ENCODE measurements around the gene ACAT1. TPM values are rescaled to one million over a fixed set of nuclear protein-coding genes. Genes with fewer than 3 reads are reported as not detected.

ACAT1 gene
- total RNA-seq (1,000 to 10,000 TPM in 1 of 9 donors, 100 to 1,000 TPM in 8; 206 to 1,337 (median 394) TPM), polyA plus RNA-seq (100 to 1,000 TPM; 166 to 360 TPM)
- long read RNA-seq, donor 1, transcript ACAT1-201 (12 exons, 1,761 nt) = major isoform, 916 of 982 reads
- long read RNA-seq, donor 1, partial matches to known transcripts = 34 of 982 reads
- long read RNA-seq, donor 1, other reads (novel, unspliced or antisense) = 32 of 982 reads
- long read RNA-seq, donor 2, transcript ACAT1-201 (12 exons, 1,761 nt) = major isoform, 1,308 of 1,413 reads
- long read RNA-seq, donor 2, partial matches to known transcripts = 40 of 1,413 reads
- long read RNA-seq, donor 2, other reads (novel, unspliced or antisense) = 65 of 1,413 reads
- long read RNA-seq, donor 3, transcript ACAT1-201 (12 exons, 1,761 nt) = major isoform, 240 of 260 reads
- long read RNA-seq, donor 3, partial matches to known transcripts = 9 of 260 reads
- long read RNA-seq, donor 3, other reads (novel, unspliced or antisense) = 10 of 260 reads

DNA sequence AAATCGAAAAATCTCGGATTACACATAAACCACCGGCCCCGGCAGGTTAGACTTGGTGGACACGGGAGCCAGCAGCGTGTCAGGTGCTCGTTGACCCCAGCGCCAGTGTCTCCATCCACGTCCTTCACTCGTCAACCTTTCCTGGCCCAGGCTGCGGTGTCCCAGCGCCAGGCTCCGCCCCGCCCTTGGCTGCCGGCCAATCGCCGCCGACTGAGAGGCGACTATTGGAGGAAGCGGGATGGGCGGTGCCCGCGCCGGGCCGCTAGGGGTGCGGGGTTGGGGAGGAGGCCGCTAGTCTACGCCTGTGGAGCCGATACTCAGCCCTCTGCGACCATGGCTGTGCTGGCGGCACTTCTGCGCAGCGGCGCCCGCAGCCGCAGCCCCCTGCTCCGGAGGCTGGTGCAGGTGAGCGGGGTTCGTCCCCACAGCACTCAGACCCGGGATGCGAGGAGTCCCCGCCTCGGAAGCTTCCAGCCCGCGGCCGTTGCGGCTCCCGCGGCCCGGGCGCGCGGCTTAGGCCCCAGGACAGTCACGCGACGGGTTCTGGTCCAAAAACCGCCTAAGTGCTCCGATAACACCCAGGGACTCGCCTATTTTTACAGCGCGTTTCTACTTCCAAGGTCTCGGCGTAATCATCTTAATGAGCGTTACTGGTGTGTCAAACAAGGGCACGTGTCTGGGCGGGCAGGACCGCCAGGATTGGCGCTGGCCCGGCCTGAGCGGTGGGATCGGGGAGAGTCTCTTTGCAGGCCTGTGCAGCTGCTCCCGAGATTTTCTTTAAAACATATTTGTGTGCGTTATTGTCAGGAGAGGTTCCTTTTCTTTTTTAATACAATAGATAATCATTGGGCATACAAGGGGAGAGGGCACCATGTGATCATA, at the start of gene ACAT1:
Gene ACAT1 (plus strand): TSS at position 294 of the 882 bp plus-strand sequence. CDS start 40 bp downstream, at position 334.
- intact Hi-C loops (cut with DNase I) = loop anchor here in 6 of 10 donors (1.0 to 10.0 kb wide), 6 partner anchors 51 to 533 kb away; partner anchors contain the start of genes NPAT (in 4 of the 6) and ATM (in 3 of the 6)
- TF ChIP-seq, protein P1, sequence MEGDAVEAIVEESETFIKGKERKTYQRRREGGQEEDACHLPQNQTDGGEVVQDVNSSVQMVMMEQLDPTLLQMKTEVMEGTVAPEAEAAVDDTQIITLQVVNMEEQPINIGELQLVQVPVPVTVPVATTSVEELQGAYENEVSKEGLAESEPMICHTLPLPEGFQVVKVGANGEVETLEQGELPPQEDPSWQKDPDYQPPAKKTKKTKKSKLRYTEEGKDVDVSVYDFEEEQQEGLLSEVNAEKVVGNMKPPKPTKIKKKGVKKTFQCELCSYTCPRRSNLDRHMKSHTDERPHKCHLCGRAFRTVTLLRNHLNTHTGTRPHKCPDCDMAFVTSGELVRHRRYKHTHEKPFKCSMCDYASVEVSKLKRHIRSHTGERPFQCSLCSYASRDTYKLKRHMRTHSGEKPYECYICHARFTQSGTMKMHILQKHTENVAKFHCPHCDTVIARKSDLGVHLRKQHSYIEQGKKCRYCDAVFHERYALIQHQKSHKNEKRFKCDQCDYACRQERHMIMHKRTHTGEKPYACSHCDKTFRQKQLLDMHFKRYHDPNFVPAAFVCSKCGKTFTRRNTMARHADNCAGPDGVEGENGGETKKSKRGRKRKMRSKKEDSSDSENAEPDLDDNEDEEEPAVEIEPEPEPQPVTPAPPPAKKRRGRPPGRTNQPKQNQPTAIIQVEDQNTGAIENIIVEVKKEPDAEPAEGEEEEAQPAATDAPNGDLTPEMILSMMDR (IDR thresholded peaks at IDR 0.05) = peak in 10 of 12 donors; percentile 27 to 49 (median 33)
- TF ChIP-seq POLR2A (IDR thresholded peaks at IDR 0.05) = peak; percentile 66 to 94
- no peaks in the 10 kb centered on the region for H3K9me3 ChIP-seq
- WGBS, 4 donors = 0 to 1% (median 1%) methylated on average over 35 to 73 of the region's 73 CpGs
- H3K4me1 ChIP-seq = peaks cover 0 to 55% (median 31%) of the 10 kb centered on the region in 12 donors
- H3K36me3 ChIP-seq = peaks cover 0 to 5% (median 0%) of the 10 kb centered on the region in 9 donors
- peak within 1 kb of the TSS; percentile 90 to 97 (median 94) for H3K27ac ChIP-seq
- peak; percentile 88 to 96 (median 94) for ATAC-seq
- DNase-seq = peak; percentile 98 to 100 (median 99)
- peaks cover 0 to 3% (median 0%) of the 10 kb centered on the region in 9 donors for H3K27me3 ChIP-seq
- peak within 1 kb of the TSS; percentile 38 to 85 (median 74) for H3K4me3 ChIP-seq

- Histone ChIP-seq H3K4me1 (no peaks in the 10 kb centered on the region), H3K9me3 (no peaks in the 10 kb centered on the region), H3K27me3 (no peaks in the 10 kb centered on the region), H3K36me3 (peaks cover 0 to 81% (median 57%) of the 10 kb centered on the region in 9 donors), H3K27ac (no peak overlapping the region), H3K4me3 (no peak overlapping the region)
- TF ChIP-seq, protein P1 (IDR thresholded peaks at IDR 0.05) = no peak
- no peak for TF ChIP-seq POLR2A (IDR thresholded peaks at IDR 0.05)
- DNase-seq (no peak), ATAC-seq (no peak)
- intact Hi-C loops (cut with DNase I) = no loop called here
- 74 to 90% (median 87%) methylated on average over 1 of the region's 1 CpG for WGBS, 4 donors
Measured at GRCh38 chr11:108084811-108085210, 36.6 kb upstream of the ACAT1 start.

- WGBS, 4 donors = 97 to 99% (median 98%) methylated on average over 2 of the region's 2 CpGs
- no peak overlapping the region for H3K4me3 ChIP-seq
- ATAC-seq (no peak), DNase-seq (no peak)
- H3K27ac ChIP-seq = no peak overlapping the region
- no peaks in the 10 kb centered on the region for H3K9me3 ChIP-seq
- intact Hi-C loops (cut with DNase I) = no loop called here
- H3K36me3 ChIP-seq = peaks cover 0 to 81% (median 59%) of the 10 kb centered on the region in 9 donors
- TF ChIP-seq, protein P1 (IDR thresholded peaks at IDR 0.05) = no peak
- no peak for TF ChIP-seq POLR2A (IDR thresholded peaks at IDR 0.05)
- no peaks in the 10 kb centered on the region for H3K4me1 ChIP-seq
- no peaks in the 10 kb centered on the region for H3K27me3 ChIP-seq
Measured at GRCh38 chr11:108085672-108086071, 35.7 kb upstream of the ACAT1 start.

Data from heart left ventricle (tissue), 16 donors.